ENCODE data around the gene ATP5F1D.

The ATP5F1D gene

GRCh38 chr19:1224847-1225246 lies 16.7 kb upstream of the ATP5F1D start:
- H3K27ac ChIP-seq = peak overlapping the region; percentile 98
- no peak for DNase-seq (ENCODE audit: low spot score)
- ChIA-PET CTCF (no interaction called here), POLR2A (ENCODE audit: low non-redundant PET) (no interaction called here)
- TF ChIP-seq CTCF (conservative IDR thresholded peaks at IDR 0.05; ENCODE audit: low read depth) = no peak

GRCh38 chr19:1225440-1226226 lies 15.9 kb upstream of the ATP5F1D start:
- no peak for TF ChIP-seq CTCF (conservative IDR thresholded peaks at IDR 0.05; ENCODE audit: low read depth)
- no peak for DNase-seq (ENCODE audit: low spot score)
- ChIA-PET POLR2A (ENCODE audit: low non-redundant PET) (no interaction called here), CTCF (interaction anchor here (0.6 kb wide), 1 partner anchor 23 kb away, joined by 3 read pairs; no protein-coding TSS in a partner anchor)
- peak overlapping the region; percentile 98 for H3K27ac ChIP-seq

GRCh38 chr19:1226227-1226518 lies 15.4 kb upstream of the ATP5F1D start:
- ChIA-PET POLR2A (ENCODE audit: low non-redundant PET) (no interaction called here), CTCF (no interaction called here)
- no peak for TF ChIP-seq CTCF (conservative IDR thresholded peaks at IDR 0.05; ENCODE audit: low read depth)
- peak overlapping the region; percentile 98 for H3K27ac ChIP-seq
- DNase-seq (ENCODE audit: low spot score) = no peak

- peak overlapping the region; percentile 98 for H3K27ac ChIP-seq
- TF ChIP-seq CTCF (conservative IDR thresholded peaks at IDR 0.05; ENCODE audit: low read depth) = no peak
- ChIA-PET CTCF (no interaction called here), POLR2A (ENCODE audit: low non-redundant PET) (no interaction called here)
- no peak for DNase-seq (ENCODE audit: low spot score)
Observed at GRCh38 chr19:1226522-1227303, 14.8 kb upstream of the ATP5F1D start.

- peak overlapping the region; percentile 98 for H3K27ac ChIP-seq
- ChIA-PET CTCF (no interaction called here), POLR2A (ENCODE audit: low non-redundant PET) (no interaction called here)
- no peak for TF ChIP-seq CTCF (conservative IDR thresholded peaks at IDR 0.05; ENCODE audit: low read depth)
- DNase-seq (ENCODE audit: low spot score) = no peak
Observed at GRCh38 chr19:1227304-1228054, 14.1 kb upstream of the ATP5F1D start.

GRCh38 chr19:1228161-1228957 lies 13.2 kb upstream of the ATP5F1D start:
- H3K27ac ChIP-seq = peak overlapping the region; percentile 98
- DNase-seq (ENCODE audit: low spot score) = no peak
- POLR2A ChIA-PET (ENCODE audit: low non-redundant PET) = no interaction called here
- CTCF ChIA-PET = no interaction called here
- no peak for TF ChIP-seq CTCF (conservative IDR thresholded peaks at IDR 0.05; ENCODE audit: low read depth)

Measured in RWPE1 (cell line).